OCI-LY3 (cell line): ENCODE measurements around the gene PIK3CD.

Source experiments
- H2AFZ ChIP-seq: fragments of 200-600, 300-600 bp; shearing (Covaris generic); 2 replicates; pipeline ENCODE4 v1.6.0; 2014; ENCODE audit warnings: antibody characterized with exemption, low read depth, low read length
- H3K27ac ChIP-seq: fragments of 200-600, 300-600 bp; sonication (generic); 2 replicates; pipeline ENCODE4 v1.5.1; 2014; ENCODE audit warnings: mild to moderate bottlenecking, low read length, moderate library complexity, mixed read lengths
- H3K27me3 ChIP-seq: fragments of 200-600, 300-600 bp; sonication (generic); 2 replicates; pipeline ENCODE4 v1.6.1; 2014; ENCODE audit warnings: low read depth, low read length, mixed read lengths
- H3K36me3 ChIP-seq: fragments of 200-600, 300-600 bp; sonication (generic); replicated peaks from 2 replicates; pipeline ENCODE3; 2014; ENCODE audit warnings: low read depth, low read length, mixed read lengths
- H3K4me1 ChIP-seq: fragments of 300-600, 200-600 bp; sonication (generic); 2 replicates; pipeline ENCODE4 v1.6.1; 2014; ENCODE audit warnings: low read length, mixed read lengths
- H3K4me2 ChIP-seq: fragments of 200-600, 300-600 bp; sonication (generic); 2 replicates; pipeline ENCODE4 v1.6.1; 2014; ENCODE audit warnings: low read length, mixed read lengths
- H3K4me3 ChIP-seq: fragments of 300-600, 200-600 bp; sonication (generic); 2 replicates; pipeline ENCODE4 v1.5.1; 2014; ENCODE audit warnings: antibody characterized with exemption, mild to moderate bottlenecking, low read length, moderate library complexity
- H3K79me2 ChIP-seq: fragments of 300-600, 200-600 bp; shearing (Covaris generic); 2 replicates; pipeline ENCODE4 v1.6.1; 2014; ENCODE audit warnings: mild to moderate bottlenecking, low read length, mixed read lengths
- H3K9ac ChIP-seq: fragments of 300-600, 200-600 bp; shearing (Covaris generic); 2 replicates; pipeline ENCODE4 v1.6.0; 2014; ENCODE audit warnings: mild to moderate bottlenecking, low read length, moderate library complexity
- H3K9me3 ChIP-seq: fragments of 200-600, 300-600 bp; shearing (Covaris generic); 2 replicates; pipeline ENCODE4 v1.6.1; 2014; ENCODE audit warnings: low read length, mixed read lengths; ENCODE audit not compliant: insufficient read depth
- H4K20me1 ChIP-seq: fragments of 200-600, 300-600 bp; sonication (generic); 2 replicates; pipeline ENCODE4 v1.6.1; 2016; ENCODE audit warnings: low read length, mixed read lengths; ENCODE audit not compliant: insufficient read depth
- EZH2phosphoT487 ChIP-seq: fragments of 200-600 bp; shearing (Covaris generic); IDR thresholded peaks from 2 replicates; pipeline ENCODE4 v1.6.1; 2018; ENCODE audit warnings: antibody characterized with exemption, mixed run types, low read depth
- TF ChIP-seq, protein P1 (sequence below): fragments of 200-600, 300-600 bp; sonication (generic); IDR thresholded peaks from 2 replicates; pipeline ENCODE4 v1.5.1; 2014; ENCODE audit warnings: antibody characterized with exemption, low read length, low read depth

Gene PIK3CD

DNA sequence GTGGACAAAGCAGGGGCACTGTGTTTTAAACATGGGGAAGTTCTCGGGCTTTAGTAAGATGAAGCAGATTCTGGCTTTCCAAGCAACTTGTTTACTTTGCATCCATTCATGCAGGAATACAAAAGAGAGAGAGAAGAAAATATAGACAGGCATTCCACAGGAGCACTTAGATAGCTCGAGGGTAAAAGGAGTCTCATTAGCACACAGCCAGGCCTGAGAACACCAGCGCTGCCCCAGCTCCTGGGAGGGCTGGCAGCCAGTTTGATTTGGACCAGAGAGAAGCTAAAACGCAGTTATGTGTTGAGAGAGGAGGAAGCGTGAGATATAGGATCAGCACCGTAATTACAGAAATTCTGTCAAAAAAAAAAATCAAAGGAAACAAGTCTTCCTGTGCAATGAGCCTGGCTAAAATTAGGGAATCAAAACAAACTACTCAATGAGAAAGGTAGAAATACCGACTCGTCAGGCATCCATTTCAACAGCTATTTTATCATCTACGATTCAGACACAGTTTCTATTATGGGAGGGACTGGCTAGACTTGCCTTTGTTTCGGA is 104.0 kb downstream of the PIK3CD start:
- no peak overlapping the region for H3K9ac ChIP-seq
- H3K4me1 ChIP-seq, result no peaks in the 10 kb centered on the region
- H3K9me3 ChIP-seq, result no peaks in the 10 kb centered on the region
- peaks cover 30% of the 10 kb centered on the region for H3K79me2 ChIP-seq
- peaks cover 4% of the 10 kb centered on the region for H3K36me3 ChIP-seq
- no peak overlapping the region for H2AFZ ChIP-seq
- no peaks in the 10 kb centered on the region for H3K27me3 ChIP-seq
- H3K27ac ChIP-seq, result no peak overlapping the region
- H3K4me2 ChIP-seq, result no peak overlapping the region
- peaks cover 12% of the 10 kb centered on the region; the same call in 1 of the 2 replicates for H4K20me1 ChIP-seq
- no peak overlapping the region for H3K4me3 ChIP-seq
- no peak for TF ChIP-seq EZH2phosphoT487
- TF ChIP-seq, protein P1, sequence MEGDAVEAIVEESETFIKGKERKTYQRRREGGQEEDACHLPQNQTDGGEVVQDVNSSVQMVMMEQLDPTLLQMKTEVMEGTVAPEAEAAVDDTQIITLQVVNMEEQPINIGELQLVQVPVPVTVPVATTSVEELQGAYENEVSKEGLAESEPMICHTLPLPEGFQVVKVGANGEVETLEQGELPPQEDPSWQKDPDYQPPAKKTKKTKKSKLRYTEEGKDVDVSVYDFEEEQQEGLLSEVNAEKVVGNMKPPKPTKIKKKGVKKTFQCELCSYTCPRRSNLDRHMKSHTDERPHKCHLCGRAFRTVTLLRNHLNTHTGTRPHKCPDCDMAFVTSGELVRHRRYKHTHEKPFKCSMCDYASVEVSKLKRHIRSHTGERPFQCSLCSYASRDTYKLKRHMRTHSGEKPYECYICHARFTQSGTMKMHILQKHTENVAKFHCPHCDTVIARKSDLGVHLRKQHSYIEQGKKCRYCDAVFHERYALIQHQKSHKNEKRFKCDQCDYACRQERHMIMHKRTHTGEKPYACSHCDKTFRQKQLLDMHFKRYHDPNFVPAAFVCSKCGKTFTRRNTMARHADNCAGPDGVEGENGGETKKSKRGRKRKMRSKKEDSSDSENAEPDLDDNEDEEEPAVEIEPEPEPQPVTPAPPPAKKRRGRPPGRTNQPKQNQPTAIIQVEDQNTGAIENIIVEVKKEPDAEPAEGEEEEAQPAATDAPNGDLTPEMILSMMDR, result no peak

DNA sequence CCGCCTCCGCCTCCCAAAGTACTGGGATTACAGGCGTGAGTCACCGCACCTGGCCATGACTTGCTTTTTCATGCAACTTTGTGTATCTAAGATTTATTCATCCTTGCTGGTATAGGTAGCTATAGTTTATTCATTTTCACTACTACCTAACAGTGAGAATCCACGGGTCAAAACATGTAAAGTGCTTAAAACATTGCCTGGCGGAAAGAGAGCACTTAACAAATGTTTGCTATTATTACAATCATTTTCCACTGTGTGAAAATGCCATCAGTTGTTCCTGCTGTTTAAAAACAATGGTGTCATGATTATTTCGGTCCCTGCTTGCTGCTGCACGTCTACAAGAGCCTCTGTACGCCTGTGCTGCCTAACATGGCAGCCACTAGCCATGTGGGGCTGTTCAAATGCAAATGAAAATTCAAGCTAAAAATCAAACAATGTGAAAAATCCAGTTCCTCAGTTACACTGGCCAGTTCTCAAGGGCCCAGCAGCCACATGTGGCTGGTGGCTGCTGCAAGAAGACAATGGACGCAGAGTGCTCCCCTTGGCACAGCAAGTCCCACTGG is 107.1 kb downstream of the PIK3CD start:
- H3K27ac ChIP-seq, result no peak overlapping the region
- peaks cover 16% of the 10 kb centered on the region; the same call in 1 of the 2 replicates for H4K20me1 ChIP-seq
- no peak overlapping the region for H3K9ac ChIP-seq
- H3K4me1 ChIP-seq, result no peaks in the 10 kb centered on the region
- H3K4me2 ChIP-seq, result no peak overlapping the region
- no peaks in the 10 kb centered on the region for H3K9me3 ChIP-seq
- peaks cover 4% of the 10 kb centered on the region for H3K36me3 ChIP-seq
- no peak overlapping the region for H2AFZ ChIP-seq
- no peaks in the 10 kb centered on the region for H3K27me3 ChIP-seq
- H3K79me2 ChIP-seq, result peaks cover 35% of the 10 kb centered on the region
- TF ChIP-seq EZH2phosphoT487, result no peak
- TF ChIP-seq, protein P1, result no peak
- no peak overlapping the region for H3K4me3 ChIP-seq

DNA sequence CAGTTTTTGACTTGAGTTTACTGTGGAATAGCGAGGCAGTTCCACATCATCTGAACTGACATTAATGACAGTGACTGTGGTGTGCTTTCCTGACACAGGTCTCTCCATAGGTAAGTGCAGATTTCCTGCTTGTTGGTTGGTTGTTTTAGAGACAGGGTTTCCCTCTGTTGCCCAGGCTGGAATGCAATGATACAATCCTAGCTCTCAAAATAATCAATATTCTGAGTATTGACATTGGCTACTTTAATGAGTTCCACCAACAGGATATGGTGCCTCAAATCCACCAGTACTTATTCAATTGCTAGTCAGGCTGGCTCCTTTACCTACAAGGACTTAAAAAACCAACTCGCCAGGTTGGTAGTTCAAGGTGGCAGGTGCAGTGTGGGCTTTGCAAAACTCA is 108.4 kb downstream of the PIK3CD start:
- Histone ChIP-seq H2AFZ (no peak overlapping the region), H4K20me1 (peaks cover 15% of the 10 kb centered on the region; the same call in 1 of the 2 replicates), H3K36me3 (peaks cover 2% of the 10 kb centered on the region), H3K4me2 (no peak overlapping the region), H3K27ac (no peak overlapping the region), H3K27me3 (no peaks in the 10 kb centered on the region), H3K4me1 (no peaks in the 10 kb centered on the region), H3K9ac (no peak overlapping the region), H3K79me2 (peaks cover 40% of the 10 kb centered on the region), H3K9me3 (no peaks in the 10 kb centered on the region), H3K4me3 (no peak overlapping the region)
- TF ChIP-seq EZH2phosphoT487, result no peak
- TF ChIP-seq, protein P1, result no peak

DNA sequence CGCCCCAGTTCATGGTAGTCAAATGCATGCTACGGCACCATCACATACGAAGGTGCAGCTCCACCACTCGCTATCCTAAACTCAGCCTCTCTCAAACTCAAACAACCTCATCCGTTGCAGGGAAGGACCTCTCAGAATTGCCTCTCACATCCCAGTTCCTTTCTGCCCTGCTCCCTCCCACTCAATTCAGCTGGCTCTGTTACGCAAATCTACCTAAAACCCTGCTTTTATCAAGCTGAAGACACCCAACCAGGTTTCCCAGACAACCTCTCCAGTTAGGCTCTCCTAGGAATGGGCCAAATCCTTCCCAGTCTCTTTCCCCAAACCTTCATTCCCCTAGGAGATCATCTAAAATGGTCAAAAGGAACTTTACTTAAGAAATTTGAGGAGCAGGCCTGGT is 109.3 kb downstream of the PIK3CD start:
- no peak overlapping the region for H3K4me2 ChIP-seq
- H3K9me3 ChIP-seq, result no peaks in the 10 kb centered on the region
- no peak overlapping the region for H3K4me3 ChIP-seq
- H3K36me3 ChIP-seq, result no peaks in the 10 kb centered on the region
- H3K4me1 ChIP-seq, result no peaks in the 10 kb centered on the region
- no peak overlapping the region for H3K9ac ChIP-seq
- H4K20me1 ChIP-seq, result peaks cover 8% of the 10 kb centered on the region; the same call in 1 of the 2 replicates
- TF ChIP-seq, protein P1, result no peak
- TF ChIP-seq EZH2phosphoT487, result no peak
- H2AFZ ChIP-seq, result no peak overlapping the region
- H3K79me2 ChIP-seq, result peaks cover 38% of the 10 kb centered on the region
- no peaks in the 10 kb centered on the region for H3K27me3 ChIP-seq
- no peak overlapping the region for H3K27ac ChIP-seq
